Stimulated activated CD4-positive, alpha-beta T cell treated with anti-CD3 and anti-CD28 coated beads, Interleukin-1b, Interleukin-23, amount 100 ng/mL, for 1 hour (primary cell): ENCODE results near the gene DOCK10.

ENCODE experiments used
- DNase-seq, 2 donors: peaks; one replicate each; pipeline ENCODE4 v3.0.0-alpha.2; 2020; ENCODE audit warnings: low read depth in 2 of 2

The DOCK10 gene

GRCh38 chr2:225041207-225041850, 939 bp downstream of the DOCK10 start:
- peak in 1 of 2 donors; percentile 39 for DNase-seq

GRCh38 chr2:225040856-225041206, 1.4 kb downstream of the DOCK10 start:
- no peak for DNase-seq

- DNase-seq: no peak
These were observed 2.1 kb downstream of the DOCK10 start for GRCh38 chr2:225040142-225040541.

- DNase-seq: no peak
These were observed 4.1 kb downstream of the DOCK10 start for GRCh38 chr2:225038231-225038523.

GRCh38 chr2:225037415-225038230, 4.6 kb downstream of the DOCK10 start:
- no peak for DNase-seq

- DNase-seq: no peak
These were observed 5.8 kb downstream of the DOCK10 start for GRCh38 chr2:225036431-225036830.

GRCh38 chr2:225033440-225034318, 8.6 kb downstream of the DOCK10 start:
- DNase-seq: no peak

GRCh38 chr2:225032246-225032645, 10.0 kb downstream of the DOCK10 start:
- DNase-seq: no peak

GRCh38 chr2:225031599-225031998, 10.7 kb downstream of the DOCK10 start:
- no peak for DNase-seq

- DNase-seq: no peak
These were observed 11.4 kb downstream of the DOCK10 start for GRCh38 chr2:225030893-225031292.

GRCh38 chr2:225030203-225030602, 12.1 kb downstream of the DOCK10 start:
- no peak for DNase-seq

- DNase-seq: no peak
These were observed 13.7 kb downstream of the DOCK10 start for GRCh38 chr2:225028572-225028971.

- DNase-seq: no peak
These were observed 15.1 kb downstream of the DOCK10 start for GRCh38 chr2:225027061-225027762.

GRCh38 chr2:225025917-225026571, 16.2 kb downstream of the DOCK10 start:
- no peak for DNase-seq

GRCh38 chr2:225022188-225022587, 20.1 kb downstream of the DOCK10 start:
- DNase-seq: no peak

- DNase-seq: no peak
These were observed 22.0 kb downstream of the DOCK10 start for GRCh38 chr2:225020168-225020849.

- no peak for DNase-seq
These were observed 23.2 kb downstream of the DOCK10 start for GRCh38 chr2:225019105-225019504.

- no peak for DNase-seq
These were observed 24.6 kb downstream of the DOCK10 start for GRCh38 chr2:225017713-225018112.

- no peak for DNase-seq
These were observed 25.1 kb downstream of the DOCK10 start for GRCh38 chr2:225017098-225017685.
